ENCODE measurements around the gene FGF2.
"Not testable (repeated sequence)": the region's sequence is repeated elsewhere in the genome, so short reads cannot be mapped to it uniquely, and the experiment has no call there.

Gene FGF2

GRCh38 chr4:122865425-122865824 lies 38.8 kb downstream of the FGF2 start:
- DNase-seq (ENCODE audit: extremely low read depth, insufficient read length), result no peak
- no peak for TF ChIP-seq CTCF (IDR thresholded peaks at IDR 0.05; ENCODE audit: insufficient read depth, low read length, poor library complexity, severe bottlenecking)
- no peaks in the 10 kb centered on the region for H3K36me3 ChIP-seq (ENCODE audit: control insufficient read depth, insufficient read depth, low read length)

GRCh38 chr4:122868235-122868634 lies 41.6 kb downstream of the FGF2 start:
- DNase-seq (ENCODE audit: extremely low read depth, insufficient read length); H3K27me3 ChIP-seq (replicated peaks; ENCODE audit: control insufficient read depth, insufficient read depth, low read length); H3K4me3 ChIP-seq (replicated peaks; ENCODE audit: low read depth, low read length); H3K36me3 ChIP-seq (ENCODE audit: control insufficient read depth, insufficient read depth, low read length): not testable (repeated sequence)

More at GRCh38 chr4:122865425-122865824, 38.8 kb downstream of the FGF2 start:
- Histone ChIP-seq H3K27me3 (replicated peaks; ENCODE audit: control insufficient read depth, insufficient read depth, low read length) (no peaks in the 10 kb centered on the region), H3K4me3 (replicated peaks; ENCODE audit: low read depth, low read length) (no peak overlapping the region)

- no peak for TF ChIP-seq CTCF (IDR thresholded peaks at IDR 0.05; ENCODE audit: insufficient read depth, low read length, poor library complexity, severe bottlenecking)
- DNase-seq (ENCODE audit: extremely low read depth, insufficient read length), result no peak
- Histone ChIP-seq H3K27me3 (replicated peaks; ENCODE audit: control insufficient read depth, insufficient read depth, low read length) (no peaks in the 10 kb centered on the region), H3K4me3 (replicated peaks; ENCODE audit: low read depth, low read length) (no peak overlapping the region), H3K36me3 (ENCODE audit: control insufficient read depth, insufficient read depth, low read length) (no peaks in the 10 kb centered on the region)
Observed at GRCh38 chr4:122873146-122873545, 46.5 kb downstream of the FGF2 start.

- no peaks in the 10 kb centered on the region for H3K36me3 ChIP-seq (ENCODE audit: control insufficient read depth, insufficient read depth, low read length)
- H3K4me3 ChIP-seq (replicated peaks; ENCODE audit: low read depth, low read length), result no peak overlapping the region
- no peak for TF ChIP-seq CTCF (IDR thresholded peaks at IDR 0.05; ENCODE audit: insufficient read depth, low read length, poor library complexity, severe bottlenecking)
- no peak for DNase-seq (ENCODE audit: extremely low read depth, insufficient read length)
- no peaks in the 10 kb centered on the region for H3K27me3 ChIP-seq (replicated peaks; ENCODE audit: control insufficient read depth, insufficient read depth, low read length)
Observed at GRCh38 chr4:122873821-122874593, 47.4 kb downstream of the FGF2 start.

- TF ChIP-seq CTCF (IDR thresholded peaks at IDR 0.05; ENCODE audit: insufficient read depth, low read length, poor library complexity, severe bottlenecking), result no peak
- no peak for DNase-seq (ENCODE audit: extremely low read depth, insufficient read length)
- no peaks in the 10 kb centered on the region for H3K27me3 ChIP-seq (replicated peaks; ENCODE audit: control insufficient read depth, insufficient read depth, low read length)
- H3K36me3 ChIP-seq (ENCODE audit: control insufficient read depth, insufficient read depth, low read length), result no peaks in the 10 kb centered on the region
- H3K4me3 ChIP-seq (replicated peaks; ENCODE audit: low read depth, low read length), result no peak overlapping the region
Observed at GRCh38 chr4:122875949-122876348, 49.3 kb downstream of the FGF2 start.

GRCh38 chr4:122876456-122876855 lies 49.8 kb downstream of the FGF2 start:
- no peaks in the 10 kb centered on the region for H3K36me3 ChIP-seq (ENCODE audit: control insufficient read depth, insufficient read depth, low read length)
- H3K4me3 ChIP-seq (replicated peaks; ENCODE audit: low read depth, low read length), result no peak overlapping the region
- DNase-seq (ENCODE audit: extremely low read depth, insufficient read length), result no peak
- no peaks in the 10 kb centered on the region for H3K27me3 ChIP-seq (replicated peaks; ENCODE audit: control insufficient read depth, insufficient read depth, low read length)
- no peak for TF ChIP-seq CTCF (IDR thresholded peaks at IDR 0.05; ENCODE audit: insufficient read depth, low read length, poor library complexity, severe bottlenecking)

Data from GM06990 (cell line).